Measurements from ENCODE around the gene ZNF79. TPM values are rescaled to one million over a fixed set of nuclear protein-coding genes. Genes with fewer than 3 reads are reported as not detected.

Gene ZNF79
- total and polyA plus RNA-seq, 9 of the 15 experiments (the other 6 are each of a cell fraction or from before 2014, with no cell fraction given): 0.62 to 7.0 (median 4.1) TPM

DNA sequence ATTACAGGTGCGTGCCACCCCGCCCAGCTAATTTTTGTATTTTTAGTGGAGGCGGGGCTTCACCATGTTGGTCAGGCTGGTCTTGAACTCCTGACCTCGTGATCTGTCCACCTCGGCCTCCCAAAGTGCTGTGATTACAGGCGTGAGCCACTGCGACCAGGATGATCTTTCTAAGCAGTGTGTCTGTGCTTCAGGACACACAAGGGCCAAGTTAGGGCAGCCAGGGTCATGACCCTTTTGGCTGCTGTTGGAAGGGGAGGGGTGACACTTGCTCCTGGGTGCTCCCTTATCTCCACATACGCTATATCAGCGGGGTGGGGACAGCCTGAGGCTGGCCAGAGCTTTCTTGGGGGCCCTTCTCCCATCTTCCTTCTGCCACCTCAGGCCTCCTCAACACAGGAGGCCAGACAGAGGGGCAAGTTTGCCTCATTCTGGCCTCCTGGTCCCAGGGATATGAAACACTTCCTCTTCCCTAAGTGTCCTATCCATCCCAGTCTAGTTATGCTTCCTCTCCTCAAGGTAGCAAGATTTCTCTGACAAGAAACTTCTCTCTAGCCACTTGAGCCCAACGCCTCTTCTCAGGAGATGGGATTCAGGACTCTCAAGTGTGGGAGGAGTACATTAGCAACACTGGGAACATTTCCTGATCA, 1.9 kb upstream of the ZNF79 start:
- in situ Hi-C loops (cut with MboI): no loop called here
- 22% methylated on average over 10 of the region's 10 CpGs for WGBS (ENCODE audit: insufficient coverage, low coverage, missing lambda C conversion rate)
- POLR2A ChIA-PET: interaction anchor here (0.6 to 2.5 kb wide), 4 partner anchors 16 to 198 kb away, joined by 3 to 30 read pairs (median 4); no protein-coding TSS in a partner anchor
- TF ChIP-seq, protein P1, sequence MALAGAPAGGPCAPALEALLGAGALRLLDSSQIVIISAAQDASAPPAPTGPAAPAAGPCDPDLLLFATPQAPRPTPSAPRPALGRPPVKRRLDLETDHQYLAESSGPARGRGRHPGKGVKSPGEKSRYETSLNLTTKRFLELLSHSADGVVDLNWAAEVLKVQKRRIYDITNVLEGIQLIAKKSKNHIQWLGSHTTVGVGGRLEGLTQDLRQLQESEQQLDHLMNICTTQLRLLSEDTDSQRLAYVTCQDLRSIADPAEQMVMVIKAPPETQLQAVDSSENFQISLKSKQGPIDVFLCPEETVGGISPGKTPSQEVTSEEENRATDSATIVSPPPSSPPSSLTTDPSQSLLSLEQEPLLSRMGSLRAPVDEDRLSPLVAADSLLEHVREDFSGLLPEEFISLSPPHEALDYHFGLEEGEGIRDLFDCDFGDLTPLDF (CRISPR knock-in tag; IDR thresholded peaks at IDR 0.05): no peak
- TF ChIP-seq NCOA4 (IDR thresholded peaks at IDR 0.05; ENCODE audit: partially characterized antibody): no peak
- TF ChIP-seq, protein P2, sequence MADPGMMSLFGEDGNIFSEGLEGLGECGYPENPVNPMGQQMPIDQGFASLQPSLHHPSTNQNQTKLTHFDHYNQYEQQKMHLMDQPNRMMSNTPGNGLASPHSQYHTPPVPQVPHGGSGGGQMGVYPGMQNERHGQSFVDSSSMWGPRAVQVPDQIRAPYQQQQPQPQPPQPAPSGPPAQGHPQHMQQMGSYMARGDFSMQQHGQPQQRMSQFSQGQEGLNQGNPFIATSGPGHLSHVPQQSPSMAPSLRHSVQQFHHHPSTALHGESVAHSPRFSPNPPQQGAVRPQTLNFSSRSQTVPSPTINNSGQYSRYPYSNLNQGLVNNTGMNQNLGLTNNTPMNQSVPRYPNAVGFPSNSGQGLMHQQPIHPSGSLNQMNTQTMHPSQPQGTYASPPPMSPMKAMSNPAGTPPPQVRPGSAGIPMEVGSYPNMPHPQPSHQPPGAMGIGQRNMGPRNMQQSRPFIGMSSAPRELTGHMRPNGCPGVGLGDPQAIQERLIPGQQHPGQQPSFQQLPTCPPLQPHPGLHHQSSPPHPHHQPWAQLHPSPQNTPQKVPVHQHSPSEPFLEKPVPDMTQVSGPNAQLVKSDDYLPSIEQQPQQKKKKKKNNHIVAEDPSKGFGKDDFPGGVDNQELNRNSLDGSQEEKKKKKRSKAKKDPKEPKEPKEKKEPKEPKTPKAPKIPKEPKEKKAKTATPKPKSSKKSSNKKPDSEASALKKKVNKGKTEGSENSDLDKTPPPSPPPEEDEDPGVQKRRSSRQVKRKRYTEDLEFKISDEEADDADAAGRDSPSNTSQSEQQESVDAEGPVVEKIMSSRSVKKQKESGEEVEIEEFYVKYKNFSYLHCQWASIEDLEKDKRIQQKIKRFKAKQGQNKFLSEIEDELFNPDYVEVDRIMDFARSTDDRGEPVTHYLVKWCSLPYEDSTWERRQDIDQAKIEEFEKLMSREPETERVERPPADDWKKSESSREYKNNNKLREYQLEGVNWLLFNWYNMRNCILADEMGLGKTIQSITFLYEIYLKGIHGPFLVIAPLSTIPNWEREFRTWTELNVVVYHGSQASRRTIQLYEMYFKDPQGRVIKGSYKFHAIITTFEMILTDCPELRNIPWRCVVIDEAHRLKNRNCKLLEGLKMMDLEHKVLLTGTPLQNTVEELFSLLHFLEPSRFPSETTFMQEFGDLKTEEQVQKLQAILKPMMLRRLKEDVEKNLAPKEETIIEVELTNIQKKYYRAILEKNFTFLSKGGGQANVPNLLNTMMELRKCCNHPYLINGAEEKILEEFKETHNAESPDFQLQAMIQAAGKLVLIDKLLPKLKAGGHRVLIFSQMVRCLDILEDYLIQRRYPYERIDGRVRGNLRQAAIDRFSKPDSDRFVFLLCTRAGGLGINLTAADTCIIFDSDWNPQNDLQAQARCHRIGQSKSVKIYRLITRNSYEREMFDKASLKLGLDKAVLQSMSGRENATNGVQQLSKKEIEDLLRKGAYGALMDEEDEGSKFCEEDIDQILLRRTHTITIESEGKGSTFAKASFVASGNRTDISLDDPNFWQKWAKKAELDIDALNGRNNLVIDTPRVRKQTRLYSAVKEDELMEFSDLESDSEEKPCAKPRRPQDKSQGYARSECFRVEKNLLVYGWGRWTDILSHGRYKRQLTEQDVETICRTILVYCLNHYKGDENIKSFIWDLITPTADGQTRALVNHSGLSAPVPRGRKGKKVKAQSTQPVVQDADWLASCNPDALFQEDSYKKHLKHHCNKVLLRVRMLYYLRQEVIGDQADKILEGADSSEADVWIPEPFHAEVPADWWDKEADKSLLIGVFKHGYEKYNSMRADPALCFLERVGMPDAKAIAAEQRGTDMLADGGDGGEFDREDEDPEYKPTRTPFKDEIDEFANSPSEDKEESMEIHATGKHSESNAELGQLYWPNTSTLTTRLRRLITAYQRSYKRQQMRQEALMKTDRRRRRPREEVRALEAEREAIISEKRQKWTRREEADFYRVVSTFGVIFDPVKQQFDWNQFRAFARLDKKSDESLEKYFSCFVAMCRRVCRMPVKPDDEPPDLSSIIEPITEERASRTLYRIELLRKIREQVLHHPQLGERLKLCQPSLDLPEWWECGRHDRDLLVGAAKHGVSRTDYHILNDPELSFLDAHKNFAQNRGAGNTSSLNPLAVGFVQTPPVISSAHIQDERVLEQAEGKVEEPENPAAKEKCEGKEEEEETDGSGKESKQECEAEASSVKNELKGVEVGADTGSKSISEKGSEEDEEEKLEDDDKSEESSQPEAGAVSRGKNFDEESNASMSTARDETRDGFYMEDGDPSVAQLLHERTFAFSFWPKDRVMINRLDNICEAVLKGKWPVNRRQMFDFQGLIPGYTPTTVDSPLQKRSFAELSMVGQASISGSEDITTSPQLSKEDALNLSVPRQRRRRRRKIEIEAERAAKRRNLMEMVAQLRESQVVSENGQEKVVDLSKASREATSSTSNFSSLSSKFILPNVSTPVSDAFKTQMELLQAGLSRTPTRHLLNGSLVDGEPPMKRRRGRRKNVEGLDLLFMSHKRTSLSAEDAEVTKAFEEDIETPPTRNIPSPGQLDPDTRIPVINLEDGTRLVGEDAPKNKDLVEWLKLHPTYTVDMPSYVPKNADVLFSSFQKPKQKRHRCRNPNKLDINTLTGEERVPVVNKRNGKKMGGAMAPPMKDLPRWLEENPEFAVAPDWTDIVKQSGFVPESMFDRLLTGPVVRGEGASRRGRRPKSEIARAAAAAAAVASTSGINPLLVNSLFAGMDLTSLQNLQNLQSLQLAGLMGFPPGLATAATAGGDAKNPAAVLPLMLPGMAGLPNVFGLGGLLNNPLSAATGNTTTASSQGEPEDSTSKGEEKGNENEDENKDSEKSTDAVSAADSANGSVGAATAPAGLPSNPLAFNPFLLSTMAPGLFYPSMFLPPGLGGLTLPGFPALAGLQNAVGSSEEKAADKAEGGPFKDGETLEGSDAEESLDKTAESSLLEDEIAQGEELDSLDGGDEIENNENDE (IDR thresholded peaks at IDR 0.05; ENCODE audit: low read depth, low read length): no peak
- TF ChIP-seq, protein P3, sequence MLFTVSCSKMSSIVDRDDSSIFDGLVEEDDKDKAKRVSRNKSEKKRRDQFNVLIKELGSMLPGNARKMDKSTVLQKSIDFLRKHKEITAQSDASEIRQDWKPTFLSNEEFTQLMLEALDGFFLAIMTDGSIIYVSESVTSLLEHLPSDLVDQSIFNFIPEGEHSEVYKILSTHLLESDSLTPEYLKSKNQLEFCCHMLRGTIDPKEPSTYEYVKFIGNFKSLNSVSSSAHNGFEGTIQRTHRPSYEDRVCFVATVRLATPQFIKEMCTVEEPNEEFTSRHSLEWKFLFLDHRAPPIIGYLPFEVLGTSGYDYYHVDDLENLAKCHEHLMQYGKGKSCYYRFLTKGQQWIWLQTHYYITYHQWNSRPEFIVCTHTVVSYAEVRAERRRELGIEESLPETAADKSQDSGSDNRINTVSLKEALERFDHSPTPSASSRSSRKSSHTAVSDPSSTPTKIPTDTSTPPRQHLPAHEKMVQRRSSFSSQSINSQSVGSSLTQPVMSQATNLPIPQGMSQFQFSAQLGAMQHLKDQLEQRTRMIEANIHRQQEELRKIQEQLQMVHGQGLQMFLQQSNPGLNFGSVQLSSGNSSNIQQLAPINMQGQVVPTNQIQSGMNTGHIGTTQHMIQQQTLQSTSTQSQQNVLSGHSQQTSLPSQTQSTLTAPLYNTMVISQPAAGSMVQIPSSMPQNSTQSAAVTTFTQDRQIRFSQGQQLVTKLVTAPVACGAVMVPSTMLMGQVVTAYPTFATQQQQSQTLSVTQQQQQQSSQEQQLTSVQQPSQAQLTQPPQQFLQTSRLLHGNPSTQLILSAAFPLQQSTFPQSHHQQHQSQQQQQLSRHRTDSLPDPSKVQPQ (CRISPR knock-in tag; IDR thresholded peaks at IDR 0.05; ENCODE audit: borderline replicate concordance): no peak

More for the DNA sequence above, 1.9 kb upstream of the ZNF79 start:
- Histone ChIP-seq H3K27me3 (ENCODE audit: control insufficient read depth in 2 of 2, insufficient read depth in 2 of 2, low read length in 2 of 2) (no peaks in the 10 kb centered on the region), H3K9ac (ENCODE audit: insufficient read depth in 1 of 2, low read depth in 2 of 2, low read length in 2 of 2) (peak overlapping the region in 1 of 2 experiments; percentile 66; a peak in 1 of 4 replicates), H4K20me1 (replicated peaks; ENCODE audit: control insufficient read depth, insufficient read depth, low read length) (0 out of 2 replicates have a peak, but pooled peaks cover 4% of the 10 kb centered on the region), H3K4me2 (ENCODE audit: insufficient read depth, low read length) (peak overlapping the region; percentile 97), H3K4me1 (replicated peaks in 1 of 2; ENCODE audit: control insufficient read depth in 2 of 2, insufficient read depth in 2 of 2, low read length in 2 of 2) (peaks cover 32 to 41% of the 10 kb centered on the region in 2 experiments), H3K9me1 (ENCODE audit: control insufficient read depth, insufficient read depth, low read length) (no peaks in the 10 kb centered on the region), H3K9me3 (replicated peaks; ENCODE audit: control insufficient read depth, insufficient read depth, low read depth, low read length) (no peaks in the 10 kb centered on the region), H2AFZ (ENCODE audit: low read depth, low read length) (no peak overlapping the region), H3K27ac (ENCODE audit: extremely low read depth, low read depth, low read length) (peak overlapping the region; percentile 6; the same call in 1 of the 3 replicates), H3K79me2 (ENCODE audit: control insufficient read depth, insufficient read depth, low read length) (peaks cover 35% of the 10 kb centered on the region), H3K4me3 (peak overlapping the region; percentile 87; the same call in 1 of the 2 replicates), H3K36me3 (ENCODE audit: control insufficient read depth, insufficient read depth, low read length) (peaks cover 3% of the 10 kb centered on the region; the same call in 2 of the 3 replicates)
- intact Hi-C loops (cut with micrococcal nuclease): loop anchor here (10.0 kb wide), 1 partner anchor 197 kb away; no protein-coding TSS in a partner anchor
- BruUV-seq (replicated peaks): no TSS peak
- ATAC-seq (peak; percentile 35), DNase-seq (ENCODE audit: extremely low read depth in 1 of 4, low spot score in 3 of 4) (peak; percentile 45 to 86 (median 58)), FAIRE-seq (peak; percentile 79)
- CTCF ChIA-PET (ENCODE audit: low intra/inter-chr PET ratio): no interaction called here
